Spleen (tissue), 11 donors: Measurements from ENCODE around the gene TPRG1. TPM values are rescaled to one million over a fixed set of nuclear protein-coding genes. Genes with fewer than 3 reads are reported as not detected.

Experiments
- DNase-seq: peaks from one replicate; pipeline ENCODE4 v3.0.0-alpha.2; 2020
- H3K27ac ChIP-seq, 8 donors: fragments of 200-600 bp; sonication (generic) in 7 of 8; 1 replicate in 4 of 8; 2 replicates in 4 of 8; pipeline versions ENCODE4 v1.5.0 to v1.8.0; 2016 to 2021; ENCODE audit warnings: inconsistent platforms in 4 of 8, mild to moderate bottlenecking in 4 of 8, moderate library complexity in 1 of 8
- H3K27me3 ChIP-seq, 7 donors: fragments of 200-600 bp; sonication (generic) in 6 of 7; replicated peaks in 1 of 7; 1 replicate in 4 of 7; 2 replicates in 3 of 7; pipeline versions ENCODE4 v1.5.0 to v1.8.0; 2016 to 2021; ENCODE audit warnings: inconsistent platforms in 3 of 7, mild to moderate bottlenecking in 1 of 7
- H3K36me3 ChIP-seq, 6 donors: fragments of 200-600 bp; sonication (generic) in 5 of 6; 1 replicate in 4 of 6; 2 replicates in 2 of 6; pipeline versions ENCODE4 v1.5.0 to v1.8.0; 2016 to 2021; ENCODE audit warnings: inconsistent platforms in 2 of 6
- H3K4me1 ChIP-seq, 6 donors: fragments of 200-600 bp; sonication (generic) in 5 of 6; 1 replicate in 3 of 6; 2 replicates in 3 of 6; pipeline versions ENCODE4 v1.5.0 to v1.8.0; 2016 to 2021; ENCODE audit warnings: inconsistent platforms in 3 of 6
- H3K4me3 ChIP-seq, 8 donors: fragments of 200-600 bp; sonication (generic) in 7 of 8; 1 replicate in 4 of 8; 2 replicates in 4 of 8; pipeline versions ENCODE4 v1.5.0 to v1.8.0; 2016 to 2021; ENCODE audit warnings: inconsistent platforms in 4 of 8, mild to moderate bottlenecking in 4 of 8, moderate library complexity in 2 of 8
- H3K9me3 ChIP-seq, 8 donors: fragments of 200-600 bp; sonication (generic) in 7 of 8; 1 replicate in 4 of 8; 2 replicates in 4 of 8; pipeline versions ENCODE4 v1.5.0 to v1.8.0; 2016 to 2021; ENCODE audit warnings: inconsistent platforms in 4 of 8
- CTCF ChIP-seq, 11 experiments: fragments of 200-600 bp in 7 of 11; fragments of 450-650 bp in 4 of 11; sonication (generic) in 4 of 11; IDR thresholded peaks in 8 of 11; conservative IDR thresholded peaks in 3 of 11; 1 replicate in 7 of 11; 2 replicates in 4 of 11; pipeline versions ENCODE4 v1.4.0 to v1.8.0; 2016 to 2021; ENCODE audit warnings: antibody characterized with exemption in 11 of 11, inconsistent platforms in 4 of 11, mild to moderate bottlenecking in 1 of 11
- POLR2A ChIP-seq, 3 donors: fragments of 450-650 bp; IDR thresholded peaks; one replicate each; pipeline ENCODE4 v1.5.1; 2017; ENCODE audit warnings: antibody characterized with exemption in 3 of 3, mild to moderate bottlenecking in 1 of 3
- POLR2AphosphoS5 ChIP-seq, 3 donors: sonication (generic); formaldehyde crosslinking; IDR thresholded peaks; one replicate each; pipeline ENCODE4 v1.5.1; 2017; ENCODE audit warnings: antibody characterized with exemption in 3 of 3
- WGBS, 5 donors: extraction: QIAGEN DNeasy Blood & Tissue Kit in 3 of 5; methylation state at CpG; one replicate each; pipeline versions ENCODE4 v1.1.5 to v1.1.7; 2013 to 2018; 5-methylcytosine and 5-hydroxymethylcytosine counted together
- intact Hi-C: fragments of 100-400 bp; cut with DNase I; formaldehyde crosslinking; loops from one replicate; pipeline ENCODE4 v1.15.0; 2023; ENCODE audit warnings: low total_unique reads
- polyA plus RNA-seq, 3 donors: library from polyadenylated mRNA; stranded (reverse); fragments of 200-250 nt; gene quantifications; one replicate each; pipeline ENCODE4 v1.2.1, GENCODE V29; 2013
- total RNA-seq, 7 donors: library from RNA; depleted of rRNA in 3 of 7; stranded (reverse); fragments of >200 nt in 3 of 7; fragmentation: NEBNext Ultra II Directional in 4 of 7; extraction: Animal tissue kit (Norgen Biotek cat#: 25700) in 4 of 7; gene quantifications; one replicate each; pipeline versions ENCODE4 v1.1.0 to v1.2.1, GENCODE V29; 2016 to 2021
- donor health status: healthy with polysubstance abuse.
- donor health status: DM: no; HTN: no; CAD: no; lungs with moderate emphysema.
- donor health status: DM: no; HTN: no; CAD: no.
- donor health status: Bipolar disorder and iron deficiency.
- donor health status: healthy.
- donor health status: DM: no; HTN: no; CAD: no.
- donor health status: DM: yes; HTN: yes; CAD: no.

TPRG1 gene
- total and polyA plus RNA-seq, 10 donors = 0.29 to 11.7 (median 4.6) TPM

GRCh38 chr3:189229196-189229828 lies 57.5 kb downstream of the TPRG1 start:
- H3K27me3 ChIP-seq = no peaks in the 10 kb centered on the region
- intact Hi-C loops = no loop called here
- no peak for TF ChIP-seq CTCF (IDR thresholded peaks at IDR 0.05 in 8 of 11, conservative IDR thresholded peaks at IDR 0.05 in 3 of 11)
- TF ChIP-seq POLR2AphosphoS5 (IDR thresholded peaks at IDR 0.05) = no peak
- TF ChIP-seq POLR2A (IDR thresholded peaks at IDR 0.05) = no peak
- H3K4me3 ChIP-seq = peak overlapping the region in 1 of 8 donors; percentile 0
- DNase-seq = no peak
- peaks cover 0 to 3% (median 0%) of the 10 kb centered on the region in 6 donors for H3K4me1 ChIP-seq
- H3K36me3 ChIP-seq = no peaks in the 10 kb centered on the region
- no peaks in the 10 kb centered on the region for H3K9me3 ChIP-seq
- 53 to 56% (median 55%) methylated on average over 5 of the region's 5 CpGs for WGBS, 5 donors
- peak overlapping the region in 2 of 8 donors; percentile 17 to 58 for H3K27ac ChIP-seq

GRCh38 chr3:189232790-189233189 lies 61.0 kb downstream of the TPRG1 start:
- DNase-seq = no peak
- H3K36me3 ChIP-seq = no peaks in the 10 kb centered on the region
- H3K9me3 ChIP-seq = no peaks in the 10 kb centered on the region
- no peak overlapping the region for H3K4me3 ChIP-seq
- no peak overlapping the region for H3K27ac ChIP-seq
- no peaks in the 10 kb centered on the region for H3K27me3 ChIP-seq
- WGBS, 5 donors = 57 to 78% (median 75%) methylated on average over 3 of the region's 3 CpGs
- intact Hi-C loops = loop anchor here (10.0 kb wide), 1 partner anchor 1488 kb away; the partner anchor contains the start of gene BCL6
- TF ChIP-seq POLR2AphosphoS5 (IDR thresholded peaks at IDR 0.05) (no peak), CTCF (IDR thresholded peaks at IDR 0.05 in 8 of 11, conservative IDR thresholded peaks at IDR 0.05 in 3 of 11) (no peak)
- H3K4me1 ChIP-seq = peaks cover 0 to 3% (median 0%) of the 10 kb centered on the region in 6 donors

- no peak for DNase-seq
- Histone ChIP-seq H3K9me3 (no peaks in the 10 kb centered on the region), H3K27ac (no peak overlapping the region), H3K36me3 (no peaks in the 10 kb centered on the region), H3K4me1 (peaks cover 0 to 3% (median 0%) of the 10 kb centered on the region in 6 donors), H3K4me3 (no peak overlapping the region), H3K27me3 (no peaks in the 10 kb centered on the region)
- TF ChIP-seq CTCF (IDR thresholded peaks at IDR 0.05 in 8 of 11, conservative IDR thresholded peaks at IDR 0.05 in 3 of 11) = peak in 8 of 11 experiments; percentile 23 to 51 (median 42)
- TF ChIP-seq POLR2A (IDR thresholded peaks at IDR 0.05) = no peak
- intact Hi-C loops = loop anchor here (10.0 kb wide), 1 partner anchor 1489 kb away; the partner anchor contains the start of gene BCL6
- 49 to 63% (median 55%) methylated on average over 5 of the region's 5 CpGs for WGBS, 5 donors
Observed at GRCh38 chr3:189233225-189233858, 61.6 kb downstream of the TPRG1 start.

- Histone ChIP-seq H3K36me3 (no peaks in the 10 kb centered on the region), H3K4me3 (no peak overlapping the region), H3K27ac (no peak overlapping the region), H3K4me1 (peaks cover 0 to 3% (median 0%) of the 10 kb centered on the region in 6 donors), H3K27me3 (no peaks in the 10 kb centered on the region), H3K9me3 (no peaks in the 10 kb centered on the region)
- no peak for TF ChIP-seq CTCF (IDR thresholded peaks at IDR 0.05 in 8 of 11, conservative IDR thresholded peaks at IDR 0.05 in 3 of 11)
- no peak for DNase-seq
- intact Hi-C loops = loop anchor here (10.0 kb wide), 1 partner anchor 1490 kb away; the partner anchor contains the start of gene BCL6
- WGBS, 5 donors = 87 to 98% (median 92%) methylated on average over 2 of the region's 2 CpGs
Observed at GRCh38 chr3:189235214-189235613, 63.4 kb downstream of the TPRG1 start.
